GM18526 (cell line): ENCODE data around the gene LZTS3.

Source experiments
- POLR2A ChIP-seq: IDR thresholded peaks from 3 replicates; pipeline ENCODE4 v1.6.1; 2011; ENCODE audit not compliant: insufficient read length; ENCODE audit errors: extremely low read depth

Gene LZTS3

DNA sequence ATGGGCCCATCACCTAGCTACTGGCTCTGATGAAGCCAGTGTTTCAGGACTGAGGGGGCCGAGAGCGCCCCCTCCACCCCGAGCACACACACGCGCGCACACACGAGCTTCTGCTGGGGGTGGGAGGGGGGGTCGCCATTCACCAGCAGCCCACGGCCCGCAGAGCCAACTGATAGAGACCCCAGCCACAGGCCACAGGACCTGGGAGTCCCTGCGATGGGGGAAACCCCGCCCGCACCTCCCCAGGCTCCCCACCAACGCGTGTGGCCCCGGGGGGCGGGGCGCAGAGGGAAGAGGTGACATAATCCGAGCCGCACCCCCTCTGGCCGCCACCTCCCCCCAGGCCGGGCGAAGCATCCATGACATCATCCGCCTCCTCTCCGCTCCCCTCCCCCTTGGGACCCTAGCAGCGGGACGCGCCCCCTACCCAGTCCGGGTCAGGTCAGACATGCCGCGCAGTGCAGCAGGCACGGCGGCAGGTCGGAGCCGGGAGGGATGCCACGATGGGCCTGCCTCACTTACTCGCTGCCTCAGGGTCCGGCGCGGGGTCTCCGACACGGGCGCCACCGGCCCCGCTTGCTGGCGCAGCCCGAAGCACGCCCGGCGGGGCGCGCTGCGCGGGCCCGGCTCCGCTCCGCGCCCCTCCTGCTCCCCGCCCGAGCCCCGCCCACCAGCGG is at the start of gene LZTS3:
LZTS3 (minus strand) TSS at position 617 of the 677 bp plus-strand sequence. CDS start 6,386 bp downstream, outside the sequence.
- TF ChIP-seq POLR2A = no peak

DNA sequence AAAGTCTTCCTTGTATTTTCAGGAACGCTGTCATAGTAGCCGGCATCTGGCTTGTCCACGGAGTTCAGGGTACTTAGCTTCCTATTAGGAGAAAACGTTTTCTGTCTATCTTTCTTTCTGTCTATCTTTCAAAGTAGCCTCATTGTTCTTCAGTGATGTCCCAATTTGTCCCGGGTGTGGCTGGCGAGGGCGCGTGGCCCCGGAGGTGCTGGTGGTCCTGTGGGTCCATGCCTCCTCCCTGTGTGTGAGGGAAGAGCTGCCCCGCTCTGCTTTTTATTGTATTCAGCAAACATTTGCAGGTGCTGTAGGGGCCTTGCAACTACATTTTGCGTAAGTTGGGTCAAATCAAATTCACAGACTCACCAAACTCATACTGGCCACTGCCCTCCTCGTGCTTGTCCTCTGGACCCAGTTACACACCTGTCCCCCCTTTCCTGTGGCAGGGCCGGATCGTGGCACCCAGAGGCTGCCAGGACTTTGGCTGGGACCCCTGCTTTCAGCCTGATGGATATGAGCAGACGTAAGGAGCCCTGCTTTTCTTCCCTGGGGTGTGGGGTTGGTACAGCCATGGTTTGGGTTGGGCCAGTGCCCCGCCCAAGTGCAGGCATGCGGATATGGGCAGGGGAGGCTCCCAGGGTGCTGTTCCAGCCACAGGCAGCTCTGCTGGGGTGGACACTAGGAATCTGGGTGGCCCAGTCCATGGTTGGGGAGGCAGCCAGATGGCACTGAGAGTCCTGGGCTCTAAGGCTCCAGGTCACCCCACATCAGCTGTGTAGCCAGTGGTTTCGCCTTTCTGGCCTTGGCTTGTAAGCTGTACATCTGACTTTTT is 48.3 kb upstream of the LZTS3 start:
- no peak for TF ChIP-seq POLR2A

DNA sequence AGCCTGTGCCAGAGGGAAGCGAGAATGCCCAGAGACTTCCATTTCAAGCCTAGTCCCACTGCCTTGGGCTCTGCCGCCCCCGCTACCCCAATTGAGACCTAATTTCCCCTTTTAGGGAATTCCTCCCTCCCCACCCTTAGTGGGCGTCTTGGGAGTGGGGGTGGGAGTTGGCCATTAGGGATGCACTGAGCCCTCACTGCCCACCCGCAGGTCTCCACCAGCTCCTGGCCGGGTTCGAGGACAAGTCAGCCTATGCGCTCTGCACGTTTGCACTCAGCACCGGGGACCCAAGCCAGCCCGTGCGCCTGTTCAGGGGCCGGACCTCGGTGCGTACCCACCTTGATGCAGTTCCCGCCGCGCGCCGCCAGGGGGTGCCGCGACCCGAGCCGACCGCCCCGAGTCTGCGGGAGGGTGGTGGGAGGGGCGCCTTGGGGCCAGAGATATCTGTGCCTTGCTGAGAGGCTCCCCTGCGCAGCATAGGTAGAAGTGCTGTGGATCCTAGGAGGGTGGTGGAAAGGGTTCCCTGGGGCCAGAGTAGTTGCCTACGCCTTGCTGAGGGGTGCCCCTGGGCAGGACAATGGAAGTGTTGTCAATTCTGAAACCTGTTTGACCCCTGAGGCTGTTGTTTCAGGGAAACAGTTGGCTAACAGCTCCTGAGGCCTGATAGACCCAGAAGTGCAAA is 45.1 kb upstream of the LZTS3 start:
- no peak for TF ChIP-seq POLR2A

DNA sequence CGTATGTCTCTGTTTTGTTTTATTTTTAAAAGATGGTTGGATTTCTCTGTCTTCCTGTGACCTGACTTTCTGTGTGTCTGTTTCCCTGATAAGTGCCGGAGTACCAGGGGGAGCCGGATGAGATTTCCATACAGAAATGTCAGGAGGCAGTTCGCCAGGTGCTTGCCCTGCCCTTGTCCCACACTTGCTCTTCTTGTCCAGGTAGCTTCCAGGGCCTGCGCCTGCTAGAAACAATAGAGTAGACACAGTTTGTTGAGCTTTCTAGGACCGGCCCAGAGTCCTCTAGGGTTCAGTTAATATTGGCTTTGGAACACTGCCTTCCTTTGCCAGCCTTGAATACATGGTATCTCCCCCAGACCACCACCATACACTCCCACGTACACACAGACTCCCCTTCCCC is 39.9 kb upstream of the LZTS3 start:
- no peak for TF ChIP-seq POLR2A

GRCh38 chr20:3210346-3210745 is 37.0 kb upstream of the LZTS3 start:
- no peak for TF ChIP-seq POLR2A

DNA sequence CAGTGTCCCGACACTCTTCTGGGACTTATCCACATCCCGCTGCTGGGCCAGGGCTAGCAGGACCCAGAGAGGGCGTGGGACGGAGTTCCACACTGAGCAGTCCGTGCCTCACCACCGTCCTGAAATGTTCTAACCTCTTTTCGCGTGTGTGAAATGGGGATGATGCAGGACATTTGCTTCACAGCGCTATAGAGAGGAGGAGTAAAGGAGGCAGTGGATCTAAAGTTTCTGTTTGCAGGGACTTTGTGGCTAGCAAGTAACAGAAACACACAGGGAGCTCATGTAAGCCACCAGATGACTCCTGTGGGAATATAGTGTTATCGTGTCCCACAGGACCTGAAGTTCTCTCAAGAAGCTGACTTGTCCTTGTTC is 36.6 kb upstream of the LZTS3 start:
- TF ChIP-seq POLR2A = no peak

GRCh38 chr20:3209257-3209945 is 36.1 kb upstream of the LZTS3 start, which contains the start of gene ITPA:
TSS of gene ITPA (plus strand) at chr20:3209498. CDS start at chr20:3209552, 54 bp downstream.
- peak; percentile 79 for TF ChIP-seq POLR2A

DNA sequence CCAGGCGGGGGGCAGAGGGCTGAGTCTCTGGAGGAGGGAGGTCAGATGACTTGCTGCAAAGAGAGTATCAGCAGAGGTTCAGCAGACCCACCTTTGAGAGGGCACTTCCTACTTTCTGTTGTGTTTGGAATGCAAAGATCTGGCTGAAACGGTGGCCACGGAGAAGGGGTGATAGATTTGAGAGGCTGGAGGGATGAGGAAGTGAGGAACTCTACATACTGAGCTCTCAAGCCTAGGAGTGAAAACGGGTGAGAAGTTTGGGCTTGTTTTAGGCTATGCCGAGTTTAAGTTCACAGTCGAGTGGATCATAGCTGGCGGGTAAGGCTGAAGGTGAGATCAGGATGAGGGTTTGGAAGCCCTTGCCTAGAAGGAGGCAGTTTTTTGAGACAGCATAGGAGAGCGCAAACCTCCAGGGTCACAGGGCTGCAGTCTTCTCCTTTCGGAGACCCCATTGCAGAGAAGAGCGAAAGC is 35.5 kb upstream of the LZTS3 start:
- no peak for TF ChIP-seq POLR2A

- peak; percentile 81 for TF ChIP-seq POLR2A
These were observed 30.9 kb upstream of the LZTS3 start, which contains the start of gene DDRGK1 for GRCh38 chr20:3204124-3204794. TSS of gene DDRGK1 (minus strand) at chr20:3204682. CDS start at chr20:3204627, 55 bp downstream.

DNA sequence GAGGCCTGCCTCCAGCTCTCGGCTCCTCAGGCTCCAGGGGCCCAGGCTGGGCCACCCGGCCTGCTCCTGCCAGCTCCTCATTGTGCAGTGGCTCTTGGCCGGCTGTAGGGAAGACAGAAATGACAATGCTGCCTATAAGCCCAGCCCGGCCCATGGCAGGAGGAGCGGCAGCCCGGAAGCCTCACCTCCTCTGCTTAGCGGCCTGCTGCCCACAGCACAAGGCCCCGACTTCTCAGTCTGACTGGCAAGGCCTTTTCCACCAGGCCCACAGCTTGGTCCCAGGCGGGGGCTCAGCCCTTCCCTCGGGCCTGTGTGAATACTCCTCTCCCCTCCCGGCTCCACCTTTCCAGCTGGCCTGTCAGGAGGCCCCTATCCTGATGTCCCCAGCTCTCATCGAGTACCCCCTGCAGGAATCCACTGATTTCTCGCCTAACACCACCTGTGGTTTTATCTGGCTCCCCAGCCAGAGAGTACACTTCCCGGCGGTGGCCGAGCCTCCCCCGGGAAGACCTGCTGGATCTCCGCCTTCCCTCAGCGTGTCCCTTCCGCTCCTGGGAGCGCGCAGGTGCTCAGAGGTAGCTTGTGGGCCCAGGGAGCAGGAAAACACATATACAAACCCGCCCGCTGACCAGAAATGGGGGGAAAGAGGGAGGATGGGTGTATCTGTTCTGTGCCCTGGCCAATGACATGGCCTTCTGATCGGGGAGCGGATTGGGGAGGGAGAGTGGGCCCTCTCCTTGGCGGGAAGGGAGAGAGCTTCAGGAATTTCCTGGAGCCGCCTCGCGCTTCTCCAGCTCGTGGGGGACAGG is 30.2 kb upstream of the LZTS3 start:
- TF ChIP-seq POLR2A = no peak

DNA sequence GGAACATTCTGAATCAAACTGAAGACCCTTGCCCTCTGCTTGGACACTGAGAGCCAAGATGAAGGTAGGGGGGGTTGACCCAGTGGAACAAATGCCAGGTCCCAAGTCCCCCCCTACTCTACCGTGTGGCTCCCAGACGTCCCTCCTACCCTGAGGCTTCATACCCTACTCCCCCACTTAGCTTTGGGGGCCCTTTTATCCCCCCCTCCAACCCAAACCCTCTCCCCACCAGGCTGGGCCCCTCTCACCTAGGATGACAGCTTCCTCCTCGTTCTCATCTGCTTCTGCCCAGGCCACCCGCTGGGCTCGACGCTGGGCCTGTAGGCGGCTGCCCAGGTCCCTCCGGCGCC is 29.6 kb upstream of the LZTS3 start:
- TF ChIP-seq POLR2A = no peak

GRCh38 chr20:3199976-3200755 is 26.8 kb upstream of the LZTS3 start:
- no peak for TF ChIP-seq POLR2A

DNA sequence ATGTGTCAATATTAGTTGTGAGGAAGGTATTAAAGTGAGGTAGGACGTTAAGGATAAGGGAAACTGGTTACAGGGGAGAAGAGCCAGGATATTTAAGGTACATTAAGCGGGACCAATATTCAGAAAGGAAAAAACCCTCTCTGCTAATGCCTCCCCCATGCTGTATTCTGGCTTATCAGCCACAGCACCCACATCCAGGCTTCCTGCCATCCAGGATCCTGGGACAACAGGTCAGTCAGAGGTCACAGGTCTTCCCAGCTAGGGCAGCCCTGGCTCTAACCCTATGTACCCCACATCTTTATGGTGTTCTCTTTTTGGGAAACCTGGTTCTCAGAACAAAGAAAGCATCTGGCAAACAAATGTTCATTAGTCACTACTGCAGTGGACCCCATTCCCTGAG is 25.9 kb upstream of the LZTS3 start:
- no peak for TF ChIP-seq POLR2A
